Neural cell (in vitro differentiated cells): Measurements from ENCODE around the gene PHAX. TPM values are rescaled to one million over a fixed set of nuclear protein-coding genes. Genes with fewer than 3 reads are reported as not detected.

Experiments used
- H2AFZ ChIP-seq: fragments of 200-600, 300-800 bp; sonication (generic), shearing (Covaris generic); 2 replicates; pipeline ENCODE4 v1.6.0; 2014; ENCODE audit warnings: low read depth, mild to moderate bottlenecking, antibody characterized with exemption, low read length, moderate library complexity
- H3F3A ChIP-seq: fragments of 200-600 bp; shearing (Covaris generic); 2 replicates; pipeline ENCODE4 v1.6.1; 2016; ENCODE audit warnings: mild to moderate bottlenecking, moderate library complexity, mixed read lengths, antibody characterized with exemption, low read length; ENCODE audit not compliant: insufficient read depth, poor library complexity, severe bottlenecking
- H3K27ac ChIP-seq: fragments of 200-600, 300-800 bp; sonication (generic), shearing (Covaris generic); 2 replicates; pipeline ENCODE4 v1.5.1; 2014; ENCODE audit warnings: mild to moderate bottlenecking, low read length, moderate library complexity
- H3K27me3 ChIP-seq: fragments of 300-800, 200-600 bp; sonication (generic), shearing (Covaris generic); 2 replicates; pipeline ENCODE4 v1.6.0; 2014; ENCODE audit warnings: mild to moderate bottlenecking, low read depth, low read length, moderate library complexity; ENCODE audit not compliant: insufficient read depth
- H3K36me3 ChIP-seq: fragments of 300-800, 200-600 bp; sonication (generic), shearing (Covaris generic); 2 replicates; pipeline ENCODE4 v1.5.1; 2014; ENCODE audit warnings: mild to moderate bottlenecking, antibody characterized with exemption, low read length, moderate library complexity; ENCODE audit not compliant: insufficient read depth
- H3K4me2 ChIP-seq: fragments of 300-800, 200-600 bp; sonication (generic), shearing (Covaris generic); 2 replicates; pipeline ENCODE4 v1.6.0; 2014; ENCODE audit warnings: mild to moderate bottlenecking, low read length
- H3K4me3 ChIP-seq: fragments of 300-800, 200-600 bp; sonication (generic), shearing (Covaris generic); 2 replicates; pipeline ENCODE4 v1.5.1; 2014; ENCODE audit warnings: mild to moderate bottlenecking, low read length, moderate library complexity
- H3K79me2 ChIP-seq: fragments of 200-600 bp; shearing (Covaris generic); replicated peaks from 2 replicates; pipeline ENCODE4 v1.6.0; 2014; ENCODE audit warnings: mild to moderate bottlenecking, low read length, moderate library complexity; ENCODE audit not compliant: insufficient read depth
- H3K9ac ChIP-seq: fragments of 300-800, 200-600 bp; sonication (generic), shearing (Covaris generic); 2 replicates; pipeline ENCODE4 v1.6.1; 2016; ENCODE audit warnings: mild to moderate bottlenecking, low read length, mixed read lengths
- H3K9me2 ChIP-seq: fragments of 200-600 bp; shearing (Covaris generic); 2 replicates; pipeline ENCODE4 v1.6.1; 2016; ENCODE audit warnings: mild to moderate bottlenecking, low read length, mixed read lengths; ENCODE audit not compliant: insufficient read depth
- H3K9me3 ChIP-seq: fragments of 200-600, 300-800 bp; sonication (generic), shearing (Covaris generic); 2 replicates; pipeline ENCODE4 v1.6.1; 2016; ENCODE audit warnings: mild to moderate bottlenecking, mixed run types, low read length, moderate library complexity, mixed read lengths
- H4K20me1 ChIP-seq: fragments of 200-600 bp; shearing (Covaris generic); 2 replicates; pipeline ENCODE4 v1.6.1; 2016; ENCODE audit warnings: mild to moderate bottlenecking, mixed run types; ENCODE audit not compliant: insufficient read depth
- EP300 ChIP-seq: fragments of 450-650 bp; conservative IDR thresholded peaks from 2 replicates; pipeline ENCODE4 v1.6.1; 2014; ENCODE audit warnings: antibody characterized with exemption, mild to moderate bottlenecking, moderate library complexity; ENCODE audit not compliant: poor library complexity, severe bottlenecking
- EZH2 ChIP-seq: fragments of 200-600, 300-800 bp; shearing (Covaris generic), sonication (generic); IDR thresholded peaks from 2 replicates; pipeline ENCODE4 v1.6.1; 2014; ENCODE audit warnings: antibody characterized with exemption, low read length, borderline replicate concordance, mild to moderate bottlenecking; ENCODE audit not compliant: insufficient read depth, poor library complexity, severe bottlenecking
- MXI1 ChIP-seq: fragments of 450-650 bp; conservative IDR thresholded peaks from 2 replicates; pipeline ENCODE4 v1.6.1; 2014; ENCODE audit warnings: antibody characterized with exemption, mild to moderate bottlenecking; ENCODE audit not compliant: poor library complexity, severe bottlenecking
- POLR2AphosphoS5 ChIP-seq: IDR thresholded peaks from 2 replicates; pipeline ENCODE4 v1.6.1; 2012
- RAD21 ChIP-seq: fragments of 450-650 bp; conservative IDR thresholded peaks from 2 replicates; pipeline ENCODE4 v1.6.1; 2014; ENCODE audit warnings: antibody characterized with exemption, mild to moderate bottlenecking, moderate library complexity
- SMC3 ChIP-seq: fragments of 450-650 bp; conservative IDR thresholded peaks from 2 replicates; pipeline ENCODE4 v1.6.1; 2014; ENCODE audit warnings: antibody characterized with exemption, mild to moderate bottlenecking, moderate library complexity; ENCODE audit not compliant: poor library complexity
- TAF1 ChIP-seq: IDR thresholded peaks from 2 replicates; pipeline ENCODE4 v1.6.1; 2012; ENCODE audit warnings: low read depth
- polyA plus RNA-seq: library from polyadenylated mRNA; depleted of rRNA; stranded (reverse); fragments of >200 nt; gene quantifications from 2 replicates; pipeline ENCODE4 v1.2.3, GENCODE V29; 2014
- TF ChIP-seq, protein P1 (sequence below): IDR thresholded peaks from 2 replicates; pipeline ENCODE4 v1.6.1; 2012; ENCODE audit warnings: borderline replicate concordance
- TF ChIP-seq, protein P2 (sequence below): fragments of 450-650 bp; IDR thresholded peaks from 2 replicates; pipeline ENCODE4 v1.5.1; 2014; ENCODE audit warnings: antibody characterized with exemption, mild to moderate bottlenecking, moderate library complexity; ENCODE audit not compliant: poor library complexity, severe bottlenecking

Gene PHAX
- polyA plus RNA-seq, 1 donor from 2014 or later, result 42.3 TPM

DNA sequence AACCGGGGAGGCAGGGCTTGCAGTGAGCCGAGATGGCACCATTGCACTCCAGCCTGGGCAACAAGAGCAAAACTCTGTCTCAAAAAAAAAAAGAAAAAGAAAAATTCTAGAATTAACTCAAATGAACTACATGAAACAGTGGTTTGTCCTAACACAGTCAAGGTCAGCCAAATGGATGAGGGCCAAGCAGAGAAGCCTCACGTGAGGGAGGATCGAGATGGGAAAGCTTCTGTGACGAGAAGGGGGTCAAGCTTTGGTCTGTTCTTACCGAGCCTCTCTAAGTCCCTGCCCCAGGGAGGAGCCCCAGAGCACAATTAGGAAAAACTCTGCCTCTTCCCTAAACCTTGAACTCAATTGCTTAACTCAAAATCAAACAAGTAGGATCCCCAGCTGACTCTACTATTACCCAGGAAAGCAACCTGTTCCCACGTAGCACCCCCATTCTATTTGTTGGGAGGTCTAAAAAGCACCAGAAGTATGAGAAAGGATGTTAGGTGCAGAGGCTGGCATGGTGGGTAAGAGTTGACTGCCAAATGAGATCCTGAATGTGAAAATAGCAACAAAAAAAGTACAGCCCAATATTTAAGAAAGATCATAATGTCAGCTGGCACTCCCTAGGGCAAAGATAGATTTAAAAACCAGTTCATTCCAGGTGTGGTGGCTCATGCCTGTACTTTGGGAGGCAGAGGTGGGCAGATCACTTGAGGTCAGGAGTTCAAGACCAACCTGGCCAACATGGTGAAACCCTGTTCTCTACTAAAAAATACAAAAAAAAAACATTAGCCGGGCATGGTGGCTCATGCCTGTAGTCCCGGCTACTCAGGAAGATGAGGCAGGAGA lies 13.0 kb upstream of the PHAX start:
- H3K9ac ChIP-seq, result no peak overlapping the region
- no peak overlapping the region for H3K4me2 ChIP-seq
- H3K9me2 ChIP-seq, result no peaks in the 10 kb centered on the region
- no peak overlapping the region for H3K27ac ChIP-seq
- no peak overlapping the region for H2AFZ ChIP-seq
- H3K36me3 ChIP-seq, result no peaks in the 10 kb centered on the region
- no peak for TF ChIP-seq RAD21
- no peak for TF ChIP-seq MXI1
- TF ChIP-seq SMC3, result no peak
- TF ChIP-seq EZH2, result no peak
- TF ChIP-seq, protein P1, sequence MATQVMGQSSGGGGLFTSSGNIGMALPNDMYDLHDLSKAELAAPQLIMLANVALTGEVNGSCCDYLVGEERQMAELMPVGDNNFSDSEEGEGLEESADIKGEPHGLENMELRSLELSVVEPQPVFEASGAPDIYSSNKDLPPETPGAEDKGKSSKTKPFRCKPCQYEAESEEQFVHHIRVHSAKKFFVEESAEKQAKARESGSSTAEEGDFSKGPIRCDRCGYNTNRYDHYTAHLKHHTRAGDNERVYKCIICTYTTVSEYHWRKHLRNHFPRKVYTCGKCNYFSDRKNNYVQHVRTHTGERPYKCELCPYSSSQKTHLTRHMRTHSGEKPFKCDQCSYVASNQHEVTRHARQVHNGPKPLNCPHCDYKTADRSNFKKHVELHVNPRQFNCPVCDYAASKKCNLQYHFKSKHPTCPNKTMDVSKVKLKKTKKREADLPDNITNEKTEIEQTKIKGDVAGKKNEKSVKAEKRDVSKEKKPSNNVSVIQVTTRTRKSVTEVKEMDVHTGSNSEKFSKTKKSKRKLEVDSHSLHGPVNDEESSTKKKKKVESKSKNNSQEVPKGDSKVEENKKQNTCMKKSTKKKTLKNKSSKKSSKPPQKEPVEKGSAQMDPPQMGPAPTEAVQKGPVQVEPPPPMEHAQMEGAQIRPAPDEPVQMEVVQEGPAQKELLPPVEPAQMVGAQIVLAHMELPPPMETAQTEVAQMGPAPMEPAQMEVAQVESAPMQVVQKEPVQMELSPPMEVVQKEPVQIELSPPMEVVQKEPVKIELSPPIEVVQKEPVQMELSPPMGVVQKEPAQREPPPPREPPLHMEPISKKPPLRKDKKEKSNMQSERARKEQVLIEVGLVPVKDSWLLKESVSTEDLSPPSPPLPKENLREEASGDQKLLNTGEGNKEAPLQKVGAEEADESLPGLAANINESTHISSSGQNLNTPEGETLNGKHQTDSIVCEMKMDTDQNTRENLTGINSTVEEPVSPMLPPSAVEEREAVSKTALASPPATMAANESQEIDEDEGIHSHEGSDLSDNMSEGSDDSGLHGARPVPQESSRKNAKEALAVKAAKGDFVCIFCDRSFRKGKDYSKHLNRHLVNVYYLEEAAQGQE, result no peak
- TF ChIP-seq TAF1, result no peak
- TF ChIP-seq EP300, result no peak
- TF ChIP-seq, protein P2, sequence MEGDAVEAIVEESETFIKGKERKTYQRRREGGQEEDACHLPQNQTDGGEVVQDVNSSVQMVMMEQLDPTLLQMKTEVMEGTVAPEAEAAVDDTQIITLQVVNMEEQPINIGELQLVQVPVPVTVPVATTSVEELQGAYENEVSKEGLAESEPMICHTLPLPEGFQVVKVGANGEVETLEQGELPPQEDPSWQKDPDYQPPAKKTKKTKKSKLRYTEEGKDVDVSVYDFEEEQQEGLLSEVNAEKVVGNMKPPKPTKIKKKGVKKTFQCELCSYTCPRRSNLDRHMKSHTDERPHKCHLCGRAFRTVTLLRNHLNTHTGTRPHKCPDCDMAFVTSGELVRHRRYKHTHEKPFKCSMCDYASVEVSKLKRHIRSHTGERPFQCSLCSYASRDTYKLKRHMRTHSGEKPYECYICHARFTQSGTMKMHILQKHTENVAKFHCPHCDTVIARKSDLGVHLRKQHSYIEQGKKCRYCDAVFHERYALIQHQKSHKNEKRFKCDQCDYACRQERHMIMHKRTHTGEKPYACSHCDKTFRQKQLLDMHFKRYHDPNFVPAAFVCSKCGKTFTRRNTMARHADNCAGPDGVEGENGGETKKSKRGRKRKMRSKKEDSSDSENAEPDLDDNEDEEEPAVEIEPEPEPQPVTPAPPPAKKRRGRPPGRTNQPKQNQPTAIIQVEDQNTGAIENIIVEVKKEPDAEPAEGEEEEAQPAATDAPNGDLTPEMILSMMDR, result no peak
- H3F3A ChIP-seq, result no peaks in the 10 kb centered on the region
- H3K79me2 ChIP-seq, result peaks cover under 1% of the 10 kb centered on the region
- H3K9me3 ChIP-seq, result no peaks in the 10 kb centered on the region
- no peaks in the 10 kb centered on the region for H4K20me1 ChIP-seq
- no peak overlapping the region for H3K4me3 ChIP-seq
- H3K27me3 ChIP-seq, result no peaks in the 10 kb centered on the region

DNA sequence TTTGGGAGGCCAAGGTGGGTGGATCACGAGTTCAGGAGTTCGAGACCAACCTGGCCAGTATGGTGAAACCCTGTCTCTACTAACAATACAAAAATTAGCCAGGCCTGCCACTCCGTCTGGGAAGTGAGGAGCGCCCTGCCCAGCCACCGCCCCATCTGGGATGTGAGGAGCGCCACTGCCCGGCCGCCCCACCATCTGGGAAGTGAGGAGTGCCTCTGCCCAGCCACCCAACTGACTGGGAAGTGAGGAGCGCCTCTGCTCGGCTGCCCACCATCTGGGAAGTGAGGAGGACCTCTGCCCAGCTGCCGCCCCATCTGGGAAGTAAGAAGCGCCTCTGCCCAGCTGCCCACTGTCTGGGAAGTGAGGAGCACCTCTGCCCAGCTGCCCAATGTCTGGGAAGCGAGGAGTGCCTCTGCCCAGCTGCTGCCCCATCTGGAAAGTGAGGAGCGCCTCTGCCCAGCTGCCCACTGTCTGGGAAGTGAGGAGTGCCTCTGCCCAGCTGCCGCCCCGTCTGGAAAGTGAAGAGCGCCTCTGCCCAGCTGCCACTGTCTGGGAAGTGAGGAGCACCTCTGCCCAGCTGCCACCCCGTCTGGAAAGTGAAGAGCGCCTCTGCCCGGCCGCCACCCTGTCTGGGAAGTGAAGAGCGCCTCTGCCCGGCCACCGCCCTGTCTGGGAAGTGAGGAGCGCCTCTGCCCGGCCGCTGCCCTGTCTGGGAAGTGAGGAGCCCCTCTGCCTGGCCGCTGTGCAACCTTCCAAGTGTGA lies 11.0 kb upstream of the PHAX start:
- no peak overlapping the region for H2AFZ ChIP-seq
- H3K9ac ChIP-seq, result no peak overlapping the region
- H3K4me2 ChIP-seq, result no peak overlapping the region
- no peak overlapping the region for H3K27ac ChIP-seq
- H3K4me3 ChIP-seq, result no peak overlapping the region
- H3K79me2 ChIP-seq, result peaks cover 9% of the 10 kb centered on the region
- H3K27me3 ChIP-seq, result no peaks in the 10 kb centered on the region
- no peaks in the 10 kb centered on the region for H3K36me3 ChIP-seq
- no peaks in the 10 kb centered on the region for H4K20me1 ChIP-seq
- no peak for TF ChIP-seq EZH2
- TF ChIP-seq EP300, result no peak
- TF ChIP-seq TAF1, result no peak
- TF ChIP-seq, protein P1, result no peak
- TF ChIP-seq, protein P2, result no peak
- TF ChIP-seq RAD21, result no peak
- no peak for TF ChIP-seq SMC3
- no peak for TF ChIP-seq POLR2AphosphoS5
- no peak for TF ChIP-seq MXI1
- no peaks in the 10 kb centered on the region for H3F3A ChIP-seq
- H3K9me3 ChIP-seq, result no peaks in the 10 kb centered on the region
- H3K9me2 ChIP-seq, result no peaks in the 10 kb centered on the region
